Activated CD8-positive, alpha-beta memory T cell treated with anti-CD3 and anti-CD28 coated beads, Interleukin-2, amount 10 ng/mL, durations not matched to agents 7 days and 5 days (primary cell): ENCODE data around the gene KMT5C. TPM values are rescaled to one million over a fixed set of nuclear protein-coding genes. Genes with fewer than 3 reads are reported as not detected.

Experiments used
- ATAC-seq: fragments of 150-1000 bp; cut with Tn5 transposase; one replicate; pipeline ENCODE4 v1.10.0; 2021; ENCODE audit warnings: moderate library complexity
- CTCF ChIA-PET: fragments of 350-600 bp; sonication (Branson Sonifier 250); formaldehyde crosslinking; loops from one replicate; lab custom pipeline; 2021; ENCODE audit warnings: antibody characterized with exemption; lab: Charles Lee
- DNase-seq: peaks from one replicate; pipeline ENCODE4 v3.0.0-alpha.2; 2020
- H3K27ac Mint-ChIP-seq: one replicate; pipeline ENCODE4 v1.8.0; 2021; ENCODE audit warnings: mild to moderate bottlenecking, mixed read lengths
- H3K27me3 Mint-ChIP-seq: one replicate; pipeline ENCODE4 v1.8.0; 2021; ENCODE audit warnings: mixed read lengths
- H3K36me3 Mint-ChIP-seq: one replicate; pipeline ENCODE4 v1.8.0; 2021; ENCODE audit warnings: mild to moderate bottlenecking, mixed read lengths
- H3K4me1 Mint-ChIP-seq: one replicate; pipeline ENCODE4 v1.8.0; 2021; ENCODE audit warnings: mixed read lengths
- H3K4me3 Mint-ChIP-seq: one replicate; pipeline ENCODE4 v1.8.0; 2021; ENCODE audit warnings: mild to moderate bottlenecking, moderate library complexity, mixed read lengths
- H3K9me3 Mint-ChIP-seq: one replicate; pipeline ENCODE4 v1.8.0; 2022; ENCODE audit warnings: low read depth, mixed read lengths
- total RNA-seq, 2 experiments: library from RNA; stranded (reverse); gene quantifications; one replicate each; pipeline ENCODE4 v1.2.3, GENCODE V29; 2021

Gene KMT5C
- total RNA-seq, 2 experiments from 2014 or later, result 26.4 to 35.3 TPM

GRCh38 chr19:55390461-55390880, 50.8 kb downstream of the KMT5C start:
- no peaks in the 10 kb centered on the region for H3K9me3 Mint-ChIP-seq
- H3K36me3 Mint-ChIP-seq, result peaks cover 43% of the 10 kb centered on the region
- no peaks in the 10 kb centered on the region for H3K27me3 Mint-ChIP-seq
- CTCF ChIA-PET, result interaction anchor here (0.6 to 2.2 kb wide), 4 partner anchors 17 to 113 kb away, joined by 3 to 4 read pairs (median 4); partner anchors contain the start of gene UBE2S
- ATAC-seq (no peak), DNase-seq (no peak)
- peaks cover 34% of the 10 kb centered on the region for H3K4me1 Mint-ChIP-seq
- no peak overlapping the region for H3K4me3 Mint-ChIP-seq
- no peak overlapping the region for H3K27ac Mint-ChIP-seq

- CTCF ChIA-PET, result interaction anchor here (2.2 kb wide), 1 partner anchor 99 kb away, joined by 4 read pairs; no protein-coding TSS in a partner anchor
- no peak for DNase-seq
- peaks cover 34% of the 10 kb centered on the region for H3K4me1 Mint-ChIP-seq
- H3K27ac Mint-ChIP-seq, result peak overlapping the region; percentile 11
- no peak for ATAC-seq
- no peaks in the 10 kb centered on the region for H3K27me3 Mint-ChIP-seq
- peaks cover 37% of the 10 kb centered on the region for H3K36me3 Mint-ChIP-seq
- no peak overlapping the region for H3K4me3 Mint-ChIP-seq
- no peaks in the 10 kb centered on the region for H3K9me3 Mint-ChIP-seq
Measured at GRCh38 chr19:55391191-55391670, 51.6 kb downstream of the KMT5C start.

GRCh38 chr19:55391702-55392615, 52.3 kb downstream of the KMT5C start:
- Mint-ChIP-seq H3K27ac (no peak overlapping the region), H3K9me3 (no peaks in the 10 kb centered on the region), H3K4me1 (peaks cover 30% of the 10 kb centered on the region), H3K4me3 (no peak overlapping the region), H3K36me3 (peaks cover 30% of the 10 kb centered on the region), H3K27me3 (no peaks in the 10 kb centered on the region)
- CTCF ChIA-PET, result interaction anchor here (2.2 kb wide), 1 partner anchor 100 kb away, joined by 4 read pairs; no protein-coding TSS in a partner anchor
- no peak for DNase-seq
- no peak for ATAC-seq

GRCh38 chr19:55392820-55393761, 53.4 kb downstream of the KMT5C start:
- H3K27ac Mint-ChIP-seq, result no peak overlapping the region
- DNase-seq (no peak), ATAC-seq (no peak)
- H3K36me3 Mint-ChIP-seq, result peaks cover 19% of the 10 kb centered on the region
- CTCF ChIA-PET, result no interaction called here
- H3K4me1 Mint-ChIP-seq, result peaks cover 25% of the 10 kb centered on the region
- H3K27me3 Mint-ChIP-seq, result no peaks in the 10 kb centered on the region
- no peak overlapping the region for H3K4me3 Mint-ChIP-seq
- H3K9me3 Mint-ChIP-seq, result no peaks in the 10 kb centered on the region

Other genes starting within 250 kb of the KMT5C start
- gene PPP1R12C, start 222.2 kb upstream of the KMT5C start, total RNA-seq, result 100 to 1,000 TPM; 134 to 144 TPM
- gene TNNT1, start 190.7 kb upstream of the KMT5C start, total RNA-seq, result 1 to 10 TPM in 1 of 2 experiments, under 1 TPM in 1; 0.41 to 1.0 TPM
- not detected for gene TNNI3, start 182.1 kb upstream of the KMT5C start, total RNA-seq
- gene DNAAF3, start 173.3 kb upstream of the KMT5C start, total RNA-seq, result under 1 TPM in 1 of 2 experiments, not detected in 1; 0.35 TPM
- gene SYT5, start 159.6 kb upstream of the KMT5C start, total RNA-seq, result not detected
- not detected for gene PTPRH, start 130.4 kb upstream of the KMT5C start, total RNA-seq
- 10 to 100 TPM; 10.4 to 16.0 TPM for gene TMEM86B, start 111.1 kb upstream of the KMT5C start, total RNA-seq
- 100 to 1,000 TPM; 263 to 291 TPM for gene PPP6R1, start 80.9 kb upstream of the KMT5C start, total RNA-seq
- gene HSPBP1, start 59.8 kb upstream of the KMT5C start, total RNA-seq, result 10 to 100 TPM; 35.0 to 38.2 TPM
- gene BRSK1, start 55.9 kb upstream of the KMT5C start, total RNA-seq, result 1 to 10 TPM; 6.9 to 9.1 TPM
- gene TMEM150B, start 14.5 kb upstream of the KMT5C start, total RNA-seq, result 1 to 10 TPM; 1.2 to 2.4 TPM
- 1 to 10 TPM in 1 of 2 experiments, under 1 TPM in 1; 0.19 to 2.0 TPM for gene COX6B2, start 14.8 kb downstream of the KMT5C start, total RNA-seq
- not detected for gene GARIN5B, start 23.4 kb downstream of the KMT5C start, total RNA-seq
- gene IL11, start 30.6 kb downstream of the KMT5C start, total RNA-seq, result under 1 TPM; 0.50 to 0.68 TPM
- not detected for gene TMEM190, start 37.0 kb downstream of the KMT5C start, total RNA-seq
- gene TMEM238, start 44.4 kb downstream of the KMT5C start, total RNA-seq, result 10 to 100 TPM; 14.1 to 23.0 TPM
- gene RPL28, start 46.1 kb downstream of the KMT5C start, total RNA-seq, result 1,000 to 10,000 TPM; 2,244 to 2,759 TPM
- 100 to 1,000 TPM; 311 to 421 TPM for gene UBE2S, start 67.9 kb downstream of the KMT5C start, total RNA-seq
- gene SHISA7, start 103.4 kb downstream of the KMT5C start, total RNA-seq, result not detected
- 10 to 100 TPM; 28.2 to 35.7 TPM for gene ISOC2, start 121.8 kb downstream of the KMT5C start, total RNA-seq
- gene C19orf85, start 124.9 kb downstream of the KMT5C start, total RNA-seq, result not detected
- 1 to 10 TPM; 8.8 to 8.9 TPM for gene ZNF628, start 136.7 kb downstream of the KMT5C start, total RNA-seq
- gene NAT14, start 145.3 kb downstream of the KMT5C start, total RNA-seq, result 10 to 100 TPM; 14.6 to 23.2 TPM
- gene SSC5D, start 148.6 kb downstream of the KMT5C start, total RNA-seq, result under 1 TPM; 0.68 to 0.79 TPM
- not detected for gene SBK2, start 197.3 kb downstream of the KMT5C start, total RNA-seq
- gene SBK3, start 205.7 kb downstream of the KMT5C start, total RNA-seq, result not detected
- gene ZNF579, start 241.0 kb downstream of the KMT5C start, total RNA-seq, result 1 to 10 TPM; 5.6 to 7.5 TPM